Measurements from ENCODE around the gene TTYH2. TPM values are rescaled to one million over a fixed set of nuclear protein-coding genes. Genes with fewer than 3 reads are reported as not detected.

TTYH2 gene
- total RNA-seq (2022; extraction: Qiagen RNA extraction; ENCODE audit: low read depth) = 2.0 to 3.7 TPM (median 2.0 TPM) in 5 replicates

GRCh38 chr17:74212913-74213791, at the start of gene TTYH2:
TTYH2 (plus strand) TSS chr17:74213571; CDS start chr17:74213588, 17 bp downstream.

GRCh38 chr17:74203439-74204240, 9.7 kb upstream of the TTYH2 start, which contains the start of gene RPL38:
RPL38 (plus strand) TSS chr17:74203678; CDS start chr17:74203956, 278 bp downstream.

GRCh38 chr17:74274060-74274708, 60.8 kb downstream of the TTYH2 start, which contains the start of gene DNAI2:
DNAI2 (plus strand) TSS chr17:74274234; CDS start chr17:74281818, 7,584 bp downstream.

Other genes with a start within 250 kb of the TTYH2 start
- 2,416 to 3,988 TPM (median 2,703 TPM) in 5 replicates for gene RPL38, start 9.9 kb upstream of the TTYH2 start, total RNA-seq (2022; extraction: Qiagen RNA extraction; ENCODE audit: low read depth)
- gene DNAI2, start 60.7 kb downstream of the TTYH2 start, total RNA-seq (2022; extraction: Qiagen RNA extraction; ENCODE audit: low read depth) = not detected in 5 replicates
- gene KIF19, start 112.7 kb downstream of the TTYH2 start, total RNA-seq (2022; extraction: Qiagen RNA extraction; ENCODE audit: low read depth) = not detected in 5 replicates
- gene BTBD17, start 148.3 kb downstream of the TTYH2 start, total RNA-seq (2022; extraction: Qiagen RNA extraction; ENCODE audit: low read depth) = not detected in 5 replicates
- gene GPR142, start 153.9 kb downstream of the TTYH2 start, total RNA-seq (2022; extraction: Qiagen RNA extraction; ENCODE audit: low read depth) = not detected in 5 replicates
- 34.9 to 72.6 TPM (median 67.0 TPM) in 5 replicates for gene GPRC5C, start 218.5 kb downstream of the TTYH2 start, total RNA-seq (2022; extraction: Qiagen RNA extraction; ENCODE audit: low read depth)